Daoy (cell line): ENCODE measurements around the gene KCNJ12. TPM values are rescaled to one million over a fixed set of nuclear protein-coding genes. Genes with fewer than 3 reads are reported as not detected.
"Not testable (repeated sequence)": the region's sequence is repeated elsewhere in the genome, so short reads cannot be mapped to it uniquely, and the experiment has no call there.

ENCODE experiments used
- DNase-seq: peaks from one replicate; pipeline ENCODE4 v3.0.0-alpha.2; 2015; ENCODE audit warnings: low read depth
- total RNA-seq: library from RNA; depleted of rRNA; stranded (reverse); fragments of >200 nt; shearing (Covaris generic); gene quantifications from 2 replicates; pipeline ENCODE4 v1.2.3, GENCODE V29; 2014; rRNA removed

KCNJ12 gene
- 2.8 and 2.9 TPM in 2 replicates for total RNA-seq

GRCh38 chr17:21376081-21376758 is at the start of gene KCNJ12:
TSS of gene KCNJ12 (plus strand) at chr17:21376357. CDS start at chr17:21415343, 38,986 bp downstream.
- peak; percentile 52 for DNase-seq

GRCh38 chr17:21327921-21328320 is 48.2 kb upstream of the KCNJ12 start:
- DNase-seq = not testable (repeated sequence)

GRCh38 chr17:21328778-21329177 is 47.4 kb upstream of the KCNJ12 start:
- not testable (repeated sequence) for DNase-seq

- no peak for DNase-seq
These were observed 45.6 kb upstream of the KCNJ12 start for GRCh38 chr17:21330436-21331160.

GRCh38 chr17:21336541-21337294 is 39.4 kb upstream of the KCNJ12 start:
- not testable (repeated sequence) for DNase-seq

GRCh38 chr17:21337981-21338625 is 38.1 kb upstream of the KCNJ12 start:
- not testable (repeated sequence) for DNase-seq

- no peak for DNase-seq
These were observed 37.1 kb upstream of the KCNJ12 start for GRCh38 chr17:21339011-21339410.

GRCh38 chr17:21339571-21339970 is 36.6 kb upstream of the KCNJ12 start:
- DNase-seq = not testable (repeated sequence)

- not testable (repeated sequence) for DNase-seq
These were observed 35.8 kb upstream of the KCNJ12 start for GRCh38 chr17:21340407-21340806.

GRCh38 chr17:21341279-21341678 is 34.9 kb upstream of the KCNJ12 start:
- DNase-seq = not testable (repeated sequence)

GRCh38 chr17:21341925-21342540 is 34.1 kb upstream of the KCNJ12 start:
- DNase-seq = not testable (repeated sequence)

- DNase-seq = not testable (repeated sequence)
These were observed 32.9 kb upstream of the KCNJ12 start for GRCh38 chr17:21343061-21343949.

GRCh38 chr17:21344801-21345200 is 31.4 kb upstream of the KCNJ12 start:
- DNase-seq = not testable (repeated sequence)

GRCh38 chr17:21345236-21345635 is 30.9 kb upstream of the KCNJ12 start:
- no peak for DNase-seq

- not testable (repeated sequence) for DNase-seq
These were observed 30.1 kb upstream of the KCNJ12 start for GRCh38 chr17:21346107-21346506.

- DNase-seq = not testable (repeated sequence)
These were observed 29.4 kb upstream of the KCNJ12 start for GRCh38 chr17:21346651-21347250.

- DNase-seq = not testable (repeated sequence)
These were observed 28.5 kb upstream of the KCNJ12 start for GRCh38 chr17:21347660-21348059.

- DNase-seq = not testable (repeated sequence)
These were observed 27.9 kb upstream of the KCNJ12 start for GRCh38 chr17:21348081-21348925.

GRCh38 chr17:21348926-21349261 is 27.3 kb upstream of the KCNJ12 start:
- DNase-seq = not testable (repeated sequence)
